Peyer's patch (tissue), 4 donors: Measurements from ENCODE around the gene ACTL8.

Experiments used
- CTCF ChIP-seq, 6 experiments: fragments of 450-650 bp in 4 of 6; fragments of 200-600 bp in 2 of 6; sonication (generic) in 1 of 6; IDR thresholded peaks; one replicate each; pipeline ENCODE4 v1.5.1; 2017 to 2019; ENCODE audit warnings: antibody characterized with exemption in 6 of 6, mild to moderate bottlenecking in 3 of 6, moderate library complexity in 1 of 6
- POLR2A ChIP-seq, 2 donors: fragments of 450-650 bp; IDR thresholded peaks; one replicate each; pipeline ENCODE4 v1.5.1; 2017; ENCODE audit warnings: antibody characterized with exemption in 2 of 2, mild to moderate bottlenecking in 2 of 2, moderate library complexity in 2 of 2

GRCh38 chr1:17841944-17842343, 86.8 kb downstream of the ACTL8 start:
- TF ChIP-seq CTCF (IDR thresholded peaks at IDR 0.05) (no peak), POLR2A (IDR thresholded peaks at IDR 0.05) (no peak)
